IMR-90 (cell line): Measurements from ENCODE around the gene DGKZ. TPM values are rescaled to one million over a fixed set of nuclear protein-coding genes. Genes with fewer than 3 reads are reported as not detected.

Experiments
- ATAC-seq: fragments of 200-7000 bp; cut with Tn5 transposase; 2 replicates; pipeline ENCODE4 v1.9.1; 2020; ENCODE audit warnings: low read depth, mild to moderate bottlenecking, moderate library complexity
- BruUV-seq: library from RNA; stranded (reverse); fragments of 400-500 nt; replicated peaks from 2 replicates; lab custom pipeline; 2021; lab: Mats Ljungman, UMichigan
- CTCF ChIA-PET: fragments of 300-600 bp; formaldehyde crosslinking; extraction: SDS; loops from one replicate; lab custom pipeline; 2021; ENCODE audit warnings: antibody characterized with exemption; lab: Yijun Ruan, JAX
- POLR2A ChIA-PET: fragments of 300-600 bp; sonication (Branson Sonifier 250); formaldehyde crosslinking; loops from one replicate; lab custom pipeline; 2022; ENCODE audit warnings: antibody characterized with exemption; ENCODE audit not compliant: unreplicated experiment; lab: Charles Lee
- DNase-seq: peaks from one replicate; pipeline ENCODE4 v3.0.0; 2013
- H2AFZ ChIP-seq: replicated peaks from 2 replicates; pipeline ENCODE3; 2013; ENCODE audit warnings: low read length, mild to moderate bottlenecking; ENCODE audit not compliant: poor library complexity
- H2AK5ac ChIP-seq: 2 replicates; pipeline ENCODE4 v1.6.1; 2013; ENCODE audit warnings: low read depth, low read length, inconsistent platforms
- H2AK9ac ChIP-seq: replicated peaks from 2 replicates; pipeline ENCODE3; 2013; ENCODE audit warnings: mild to moderate bottlenecking, low read depth, low read length, moderate library complexity; ENCODE audit not compliant: poor library complexity
- H2BK120ac ChIP-seq: 2 replicates; pipeline ENCODE4 v1.6.1; 2013; ENCODE audit warnings: low read depth, low read length, inconsistent platforms
- H2BK15ac ChIP-seq: 3 replicates; pipeline ENCODE4 v1.6.1; 2013; ENCODE audit warnings: low read depth, low read length, inconsistent platforms
- H2BK20ac ChIP-seq: 2 replicates; pipeline ENCODE4 v1.6.1; 2013; ENCODE audit warnings: low read depth, mild to moderate bottlenecking, inconsistent platforms, low read length, moderate library complexity
- H2BK5ac ChIP-seq: 2 replicates; pipeline ENCODE4 v1.6.1; 2013; ENCODE audit warnings: mild to moderate bottlenecking, low read depth, low read length, inconsistent platforms; ENCODE audit not compliant: poor library complexity, severe bottlenecking
- H3K14ac ChIP-seq: replicated peaks from 2 replicates; pipeline ENCODE4 v1.6.1; 2013; ENCODE audit warnings: low read depth, low read length, inconsistent platforms
- H3K18ac ChIP-seq: 2 replicates; pipeline ENCODE4 v1.6.1; 2013; ENCODE audit warnings: low read depth, low read length, control low read depth
- H3K23ac ChIP-seq: 2 replicates; pipeline ENCODE4 v1.6.1; 2013; ENCODE audit warnings: low read depth, low read length, inconsistent platforms
- H3K27ac ChIP-seq: 2 replicates; pipeline ENCODE4 v1.5.1; 2013; ENCODE audit warnings: mild to moderate bottlenecking, control low read depth, low read length; ENCODE audit not compliant: insufficient read depth
- H3K27me3 ChIP-seq: 2 replicates; pipeline ENCODE4 v1.6.1; 2013; ENCODE audit warnings: low read length; ENCODE audit not compliant: control insufficient read depth, insufficient read depth
- H3K36me3 ChIP-seq: 2 replicates; pipeline ENCODE4 v1.6.1; 2013; ENCODE audit warnings: low read length, mixed read lengths; ENCODE audit not compliant: control insufficient read depth, insufficient read depth
- H3K4ac ChIP-seq: 2 replicates; pipeline ENCODE4 v1.6.1; 2013; ENCODE audit warnings: low read depth, low read length, inconsistent platforms
- H3K4me1 ChIP-seq: 2 replicates; pipeline ENCODE4 v1.6.1; 2013; ENCODE audit warnings: low read length, mixed read lengths; ENCODE audit not compliant: control insufficient read depth, insufficient read depth
- H3K4me2 ChIP-seq: 2 replicates; pipeline ENCODE4 v1.6.1; 2013; ENCODE audit warnings: low read depth, mild to moderate bottlenecking, control low read depth, low read length, moderate library complexity
- H3K4me3 ChIP-seq: 2 replicates; pipeline ENCODE4 v1.5.1; 2013; ENCODE audit warnings: low read depth, mild to moderate bottlenecking, control low read depth, low read length, moderate library complexity; ENCODE audit not compliant: insufficient read depth
- H3K56ac ChIP-seq: 2 replicates; pipeline ENCODE4 v1.6.1; 2013; ENCODE audit warnings: low read length, inconsistent platforms; ENCODE audit not compliant: insufficient read depth; ENCODE audit errors: extremely low read depth
- H3K79me1 ChIP-seq, 2 experiments: 2 replicates each; pipeline ENCODE4 v1.6.1; 2013; ENCODE audit warnings: low read length in 2 of 2, inconsistent platforms in 1 of 2, low read depth in 1 of 2
- H3K9ac ChIP-seq: 2 replicates; pipeline ENCODE4 v1.6.1; 2013; ENCODE audit warnings: low read depth, low read length, control low read depth
- H3K9me1 ChIP-seq: 2 replicates; pipeline ENCODE4 v1.6.1; 2013; ENCODE audit warnings: low read length, inconsistent platforms; ENCODE audit not compliant: insufficient read depth
- H3K9me3 ChIP-seq: 2 replicates; pipeline ENCODE4 v1.6.1; 2013; ENCODE audit warnings: low read length; ENCODE audit not compliant: control insufficient read depth, insufficient read depth
- H4K20me1 ChIP-seq: 2 replicates; pipeline ENCODE4 v1.6.1; 2013; ENCODE audit warnings: low read length, inconsistent platforms; ENCODE audit not compliant: insufficient read depth
- H4K5ac ChIP-seq: 2 replicates; pipeline ENCODE4 v1.6.1; 2013; ENCODE audit warnings: mild to moderate bottlenecking, low read depth, low read length, control low read depth
- H4K8ac ChIP-seq, 2 experiments: 2 replicates each; pipeline ENCODE4 v1.6.1; 2013; ENCODE audit warnings: low read depth in 2 of 2, low read length in 2 of 2, control low read depth in 1 of 2, inconsistent platforms in 1 of 2
- H4K91ac ChIP-seq: 2 replicates; pipeline ENCODE4 v1.6.1; 2013; ENCODE audit warnings: low read depth, low read length, inconsistent platforms; ENCODE audit not compliant: insufficient read depth
- BHLHE40 ChIP-seq: fragments of 150-350 bp; IDR thresholded peaks from 2 replicates; pipeline ENCODE4 v1.6.1; 2016; ENCODE audit warnings: mild to moderate bottlenecking, low read depth, low read length
- CEBPB ChIP-seq: IDR thresholded peaks from 2 replicates; pipeline ENCODE4 v1.6.1; 2012; ENCODE audit warnings: low read depth, low read length, improper control_type of control experiment
- CHD1 ChIP-seq: IDR thresholded peaks from 2 replicates; pipeline ENCODE4 v1.6.1; 2012; ENCODE audit warnings: low read depth, low read length, improper control_type of control experiment
- CTCF ChIP-seq: conservative IDR thresholded peaks from 2 replicates; pipeline ENCODE4 v1.5.1; 2012; ENCODE audit warnings: mild to moderate bottlenecking, low read depth, low read length, improper control_type of control experiment
- ELK1 ChIP-seq: fragments of 150-350 bp; IDR thresholded peaks from 2 replicates; pipeline ENCODE4 v1.6.1; 2016; ENCODE audit warnings: low read depth, mild to moderate bottlenecking, low read length, moderate library complexity, borderline replicate concordance
- FOS ChIP-seq: fragments of 150-350 bp; IDR thresholded peaks from 2 replicates; pipeline ENCODE4 v1.6.1; 2016; ENCODE audit warnings: low read depth, low read length
- MAFK ChIP-seq: IDR thresholded peaks from 2 replicates; pipeline ENCODE4 v1.6.1; 2012; ENCODE audit warnings: low read depth, low read length, improper control_type of control experiment
- MAZ ChIP-seq: IDR thresholded peaks from 2 replicates; pipeline ENCODE4 v1.6.1; 2012; ENCODE audit warnings: low read depth, mild to moderate bottlenecking, low read length, improper control_type of control experiment, moderate library complexity, borderline replicate concordance
- MXI1 ChIP-seq: IDR thresholded peaks from 2 replicates; pipeline ENCODE4 v1.6.1; 2012; ENCODE audit warnings: low read depth, mild to moderate bottlenecking, low read length, moderate library complexity, borderline replicate concordance
- NFE2L2 ChIP-seq: fragments of 150-350 bp; IDR thresholded peaks from 2 replicates; pipeline ENCODE4 v1.6.1; 2016; ENCODE audit warnings: low read depth, mild to moderate bottlenecking, low read length
- POLR2A ChIP-seq: IDR thresholded peaks from 2 replicates; pipeline ENCODE4 v1.6.1; 2012; ENCODE audit warnings: mild to moderate bottlenecking, low read depth, low read length
- RAD21 ChIP-seq: IDR thresholded peaks from 2 replicates; pipeline ENCODE4 v1.6.1; 2012; ENCODE audit warnings: low read length, improper control_type of control experiment
- RCOR1 ChIP-seq: IDR thresholded peaks from 2 replicates; pipeline ENCODE4 v1.6.1; 2012; ENCODE audit warnings: mild to moderate bottlenecking, low read length, improper control_type of control experiment; ENCODE audit not compliant: insufficient replicate concordance
- RFX5 ChIP-seq: IDR thresholded peaks from 2 replicates; pipeline ENCODE4 v1.8.0; 2012; ENCODE audit warnings: low read depth, mild to moderate bottlenecking, low read length, moderate library complexity
- SMC3 ChIP-seq: fragments of 150-350 bp; IDR thresholded peaks from 2 replicates; pipeline ENCODE4 v1.6.1; 2016; ENCODE audit warnings: low read depth, mild to moderate bottlenecking, antibody characterized with exemption, low read length, moderate library complexity
- USF2 ChIP-seq: fragments of 150-350 bp; IDR thresholded peaks from 2 replicates; pipeline ENCODE4 v1.6.1; 2017; ENCODE audit warnings: mild to moderate bottlenecking, antibody characterized with exemption, low read length, low read depth
- WGBS, 2 experiments: methylation state at CpG; one replicate each; pipeline versions ENCODE4 v1.1.5 to v1.1.7; 2013; ENCODE audit warnings: missing lambda C conversion rate in 2 of 2; ENCODE audit not compliant: insufficient read length in 1 of 2; ENCODE audit errors: extremely low coverage in 2 of 2; 5-methylcytosine and 5-hydroxymethylcytosine counted together
- dilution Hi-C: fragments of 300-500 bp; cut with HindIII; formaldehyde crosslinking; loops from one replicate; pipeline ENCODE4 v1.14.3; 2018; ENCODE audit warnings: low sequenced_read_pairs; ENCODE audit not compliant: unreplicated experiment
- in situ Hi-C: fragments of 300-500 bp; cut with MboI; formaldehyde crosslinking; loops from 3 replicates; pipeline ENCODE4 v1.14.3; 2019; ENCODE audit warnings: low sequenced_read_pairs, inconsistent platforms, mixed read lengths
- intact Hi-C: fragments of 100-400 bp; cut with micrococcal nuclease; formaldehyde crosslinking; loops from 2 replicates; pipeline ENCODE4 v1.10.0; 2022
- polyA plus RNA-seq, 3 experiments: library from polyadenylated mRNA; depleted of rRNA; stranded (reverse); fragments of >200 nt; gene quantifications; 2 replicates each; pipeline ENCODE4 v1.2.3, GENCODE V29; 2012; ENCODE audit warnings: low replicate concordance in 1 of 3
- total RNA-seq: library from RNA; depleted of rRNA; stranded (reverse); fragments of >200 nt; gene quantifications from 2 replicates; pipeline ENCODE4 v1.2.3, GENCODE V29; 2012

Gene DGKZ
- total and polyA plus RNA-seq, 2 of the 4 experiments (the other 2 are of a cell fraction): 46.8 to 62.0 TPM

GRCh38 chr11:46337626-46338345 lies 9.5 kb upstream of the DGKZ start:
- Histone ChIP-seq H2AK5ac (no peak overlapping the region), H2BK120ac (no peak overlapping the region), H2BK20ac (no peak overlapping the region), H4K5ac (no peak overlapping the region), H3K18ac (no peak overlapping the region), H2BK5ac (no peak overlapping the region), H3K79me1 (no peaks in the 10 kb centered on the region), H3K4me2 (no peak overlapping the region), H3K9me3 (no peaks in the 10 kb centered on the region), H2AK9ac (no peak overlapping the region), H4K20me1 (no peaks in the 10 kb centered on the region), H3K27me3 (peaks cover 29% of the 10 kb centered on the region), H3K27ac (no peak overlapping the region), H3K4me1 (peaks cover 8% of the 10 kb centered on the region), H4K91ac (no peak overlapping the region), H2BK15ac (no peak overlapping the region), H3K4ac (no peak overlapping the region), H3K9me1 (peaks cover 3% of the 10 kb centered on the region), H3K14ac (no peak overlapping the region), H3K36me3 (no peaks in the 10 kb centered on the region), H3K23ac (no peak overlapping the region), H4K8ac (no peak overlapping the region), H3K9ac (no peak overlapping the region), H2AFZ (no peak overlapping the region), H3K56ac (no peak overlapping the region), H3K4me3 (no peak overlapping the region)
- dilution Hi-C loops (no loop called here), in situ Hi-C loops (no loop called here), intact Hi-C loops (no loop called here)
- no peak for ATAC-seq
- no peak for DNase-seq
- no TSS peak for BruUV-seq
- TF ChIP-seq BHLHE40: no peak
- TF ChIP-seq FOS: no peak
- TF ChIP-seq SMC3: no peak
- TF ChIP-seq CHD1: no peak
- TF ChIP-seq NFE2L2: no peak
- TF ChIP-seq RFX5: no peak
- no peak for TF ChIP-seq MAZ
- TF ChIP-seq ELK1: no peak
- no peak for TF ChIP-seq POLR2A
- TF ChIP-seq MXI1: no peak
- TF ChIP-seq RAD21: no peak
- TF ChIP-seq MAFK: no peak
- no peak for TF ChIP-seq RCOR1
- TF ChIP-seq USF2: no peak
- no peak for TF ChIP-seq CEBPB
- TF ChIP-seq CTCF: no peak
- ChIA-PET POLR2A (interaction anchor here (0.6 kb wide), 1 partner anchor 18 kb away, joined by 5 read pairs; no protein-coding TSS in a partner anchor), CTCF (interaction anchor here (0.7 kb wide), 1 partner anchor 1154 kb away, joined by 4 read pairs; no protein-coding TSS in a partner anchor)
- WGBS, 2 experiments: no CpG with 5 or more reads among the region's 13 CpGs
